Panc1 (cell line): ENCODE measurements around the gene ACTL7A. TPM values are rescaled to one million over a fixed set of nuclear protein-coding genes. Genes with fewer than 3 reads are reported as not detected.

Experiments
- ATAC-seq: fragments of 200-7000 bp; cut with Tn5 transposase; 2 replicates; pipeline ENCODE4 v1.9.1; 2020; ENCODE audit warnings: mild to moderate bottlenecking, moderate library complexity
- BruUV-seq: library from RNA; stranded (reverse); fragments of 400-500 nt; replicated peaks from 2 replicates; lab custom pipeline; 2021; lab: Mats Ljungman, UMichigan
- CTCF ChIA-PET: fragments of 300-600 bp; sonication (Branson Sonifier 250); formaldehyde crosslinking; loops from one replicate; lab custom pipeline; 2022; ENCODE audit warnings: antibody characterized with exemption; lab: Charles Lee
- POLR2A ChIA-PET: fragments of 300-600 bp; sonication (Branson Sonifier 250); formaldehyde crosslinking; loops from one replicate; lab custom pipeline; 2022; ENCODE audit warnings: antibody characterized with exemption; lab: Charles Lee
- DNase-seq: peaks from one replicate; pipeline ENCODE4 v3.0.0-alpha.2; 2010; ENCODE audit warnings: low read depth, low spot score
- H3K27ac ChIP-seq: 2 replicates; pipeline ENCODE4 v1.5.1; 2011; ENCODE audit warnings: mild to moderate bottlenecking, low read length, inconsistent platforms
- H3K27me3 ChIP-seq: fragments of 200-500 bp; sonication (Bioruptor generic); 2 replicates; pipeline ENCODE4 v1.6.0; 2014; ENCODE audit warnings: low read length, inconsistent platforms; ENCODE audit not compliant: control insufficient read depth, insufficient read depth
- H3K36me3 ChIP-seq: fragments of 200-500 bp; sonication (Bioruptor generic); 2 replicates; pipeline ENCODE4 v1.5.1; 2014; ENCODE audit warnings: inconsistent platforms, mild to moderate bottlenecking, low read length, moderate library complexity; ENCODE audit not compliant: control insufficient read depth, insufficient read depth
- H3K4me1 ChIP-seq: 2 replicates; pipeline ENCODE4 v1.5.1; 2011; ENCODE audit warnings: inconsistent platforms, mild to moderate bottlenecking, low read length, moderate library complexity; ENCODE audit not compliant: control insufficient read depth, insufficient read depth
- H3K4me3 ChIP-seq, 2 experiments: 2 replicates each; pipeline ENCODE4 v1.5.1; 2011 to 2012; ENCODE audit warnings: low read depth in 2 of 2, low read length in 2 of 2, mild to moderate bottlenecking in 2 of 2, inconsistent platforms in 1 of 2, moderate library complexity in 1 of 2
- H3K9me3 ChIP-seq: fragments of 200-500 bp; sonication (Bioruptor generic); 2 replicates; pipeline ENCODE4 v1.5.1; 2014; ENCODE audit warnings: low read depth, mild to moderate bottlenecking, inconsistent platforms, low read length, moderate library complexity; ENCODE audit not compliant: control insufficient read depth, insufficient read depth
- CTCF ChIP-seq: fragments of 450-650 bp; IDR thresholded peaks from 2 replicates; pipeline ENCODE4 v1.5.1; 2017; ENCODE audit warnings: mild to moderate bottlenecking
- POLR2AphosphoS5 ChIP-seq: IDR thresholded peaks from 2 replicates; pipeline ENCODE4 v1.6.1; 2012; ENCODE audit warnings: mild to moderate bottlenecking, low read depth, low read length, moderate library complexity
- SIN3A ChIP-seq: IDR thresholded peaks from 2 replicates; pipeline ENCODE4 v1.6.1; 2012; ENCODE audit warnings: low read depth, mild to moderate bottlenecking, low read length, moderate library complexity, borderline replicate concordance; ENCODE audit not compliant: insufficient read depth
- TCF7L2 ChIP-seq: IDR thresholded peaks from 2 replicates; pipeline ENCODE4 v1.6.1; 2011; ENCODE audit warnings: mild to moderate bottlenecking, low read depth, low read length, inconsistent platforms
- in situ Hi-C: cut with HindIII; loops from 2 replicates; pipeline ENCODE4 v1.10.0; 2016; ENCODE audit warnings: low sequenced_read_pairs, low pct_unique_long_range_greater_than_20kb
- intact Hi-C: fragments of 100-400 bp; cut with micrococcal nuclease; formaldehyde crosslinking; loops from one replicate; pipeline ENCODE4 v1.10.0; 2022; ENCODE audit not compliant: unreplicated experiment
- total RNA-seq: library from RNA; stranded (reverse); gene quantifications from one replicate; pipeline ENCODE4 v1.2.1, GENCODE V29; 2021; ENCODE audit not compliant: unreplicated experiment
- TF ChIP-seq, protein P1 (sequence below), 2 experiments: IDR thresholded peaks; 2 replicates each; pipeline ENCODE4 v1.6.1; 2011 to 2012; ENCODE audit warnings: low read depth in 2 of 2, control low read depth in 1 of 2, low read length in 1 of 2, mild to moderate bottlenecking in 1 of 2, moderate library complexity in 1 of 2; ENCODE audit not compliant: insufficient read depth in 1 of 2

The ACTL7A gene
- total RNA-seq, 1 experiment from 2014 or later, result not detected

DNA sequence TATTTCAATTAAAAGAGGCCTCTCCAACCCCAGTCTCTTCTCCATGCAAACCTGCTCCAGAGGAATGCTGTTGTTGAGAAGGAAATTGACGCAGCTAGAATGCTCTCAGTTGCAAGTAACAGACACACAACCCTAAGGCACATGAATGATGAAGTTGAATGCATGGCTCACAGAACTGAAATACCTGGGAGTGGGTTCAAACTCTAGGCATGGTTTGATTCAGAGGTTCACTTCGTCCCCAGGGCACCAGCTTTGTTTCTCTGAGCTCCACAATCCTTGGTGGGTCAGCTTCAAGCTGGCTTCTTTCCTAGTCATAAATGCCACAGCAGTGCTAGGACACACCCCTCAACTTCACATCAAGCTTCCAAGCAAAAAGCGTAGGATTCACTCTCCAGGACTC is 10.9 kb upstream of the ACTL7A start:
- ChIA-PET CTCF (no interaction called here), POLR2A (no interaction called here)
- H3K27ac ChIP-seq, result no peak overlapping the region
- TF ChIP-seq, protein P1, sequence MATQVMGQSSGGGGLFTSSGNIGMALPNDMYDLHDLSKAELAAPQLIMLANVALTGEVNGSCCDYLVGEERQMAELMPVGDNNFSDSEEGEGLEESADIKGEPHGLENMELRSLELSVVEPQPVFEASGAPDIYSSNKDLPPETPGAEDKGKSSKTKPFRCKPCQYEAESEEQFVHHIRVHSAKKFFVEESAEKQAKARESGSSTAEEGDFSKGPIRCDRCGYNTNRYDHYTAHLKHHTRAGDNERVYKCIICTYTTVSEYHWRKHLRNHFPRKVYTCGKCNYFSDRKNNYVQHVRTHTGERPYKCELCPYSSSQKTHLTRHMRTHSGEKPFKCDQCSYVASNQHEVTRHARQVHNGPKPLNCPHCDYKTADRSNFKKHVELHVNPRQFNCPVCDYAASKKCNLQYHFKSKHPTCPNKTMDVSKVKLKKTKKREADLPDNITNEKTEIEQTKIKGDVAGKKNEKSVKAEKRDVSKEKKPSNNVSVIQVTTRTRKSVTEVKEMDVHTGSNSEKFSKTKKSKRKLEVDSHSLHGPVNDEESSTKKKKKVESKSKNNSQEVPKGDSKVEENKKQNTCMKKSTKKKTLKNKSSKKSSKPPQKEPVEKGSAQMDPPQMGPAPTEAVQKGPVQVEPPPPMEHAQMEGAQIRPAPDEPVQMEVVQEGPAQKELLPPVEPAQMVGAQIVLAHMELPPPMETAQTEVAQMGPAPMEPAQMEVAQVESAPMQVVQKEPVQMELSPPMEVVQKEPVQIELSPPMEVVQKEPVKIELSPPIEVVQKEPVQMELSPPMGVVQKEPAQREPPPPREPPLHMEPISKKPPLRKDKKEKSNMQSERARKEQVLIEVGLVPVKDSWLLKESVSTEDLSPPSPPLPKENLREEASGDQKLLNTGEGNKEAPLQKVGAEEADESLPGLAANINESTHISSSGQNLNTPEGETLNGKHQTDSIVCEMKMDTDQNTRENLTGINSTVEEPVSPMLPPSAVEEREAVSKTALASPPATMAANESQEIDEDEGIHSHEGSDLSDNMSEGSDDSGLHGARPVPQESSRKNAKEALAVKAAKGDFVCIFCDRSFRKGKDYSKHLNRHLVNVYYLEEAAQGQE (IDR thresholded peaks at IDR 0.05; ENCODE audit: insufficient read depth in 1 of 2, low read depth in 2 of 2, low read length in 1 of 2), result no peak
- TF ChIP-seq POLR2AphosphoS5, result no peak
- no peak for TF ChIP-seq SIN3A
- TF ChIP-seq TCF7L2, result no peak
- no peak for TF ChIP-seq CTCF
- no peaks in the 10 kb centered on the region for H3K4me1 ChIP-seq
- no peak for DNase-seq
- BruUV-seq, result no TSS peak
- no peaks in the 10 kb centered on the region for H3K9me3 ChIP-seq
- intact Hi-C loops, result no loop called here
- no peak for ATAC-seq
- H3K36me3 ChIP-seq, result no peaks in the 10 kb centered on the region
- H3K27me3 ChIP-seq, result no peaks in the 10 kb centered on the region
- in situ Hi-C loops, result no loop called here
- no peak overlapping the region for H3K4me3 ChIP-seq

- intact Hi-C loops, result no loop called here
Measured at GRCh38 chr9:108852079-108852478, 10.0 kb upstream of the ACTL7A start.

More at GRCh38 chr9:108852079-108852478, 10.0 kb upstream of the ACTL7A start:
- BruUV-seq, result no TSS peak
- H3K27me3 ChIP-seq, result no peaks in the 10 kb centered on the region
- TF ChIP-seq POLR2AphosphoS5 (no peak), SIN3A (no peak), TCF7L2 (no peak), CTCF (no peak)
- CTCF ChIA-PET, result no interaction called here
- POLR2A ChIA-PET, result no interaction called here
- ATAC-seq (no peak), DNase-seq (no peak)
- H3K4me3 ChIP-seq, result no peak overlapping the region
- H3K27ac ChIP-seq, result no peak overlapping the region
- H3K9me3 ChIP-seq, result no peaks in the 10 kb centered on the region
- no peaks in the 10 kb centered on the region for H3K36me3 ChIP-seq
- no peaks in the 10 kb centered on the region for H3K4me1 ChIP-seq
- in situ Hi-C loops, result no loop called here
